ENCODE data around the gene PFDN6.
A peak's percentile ranks its signal among the peaks of the same experiment; 100 is the strongest.

DNA sequence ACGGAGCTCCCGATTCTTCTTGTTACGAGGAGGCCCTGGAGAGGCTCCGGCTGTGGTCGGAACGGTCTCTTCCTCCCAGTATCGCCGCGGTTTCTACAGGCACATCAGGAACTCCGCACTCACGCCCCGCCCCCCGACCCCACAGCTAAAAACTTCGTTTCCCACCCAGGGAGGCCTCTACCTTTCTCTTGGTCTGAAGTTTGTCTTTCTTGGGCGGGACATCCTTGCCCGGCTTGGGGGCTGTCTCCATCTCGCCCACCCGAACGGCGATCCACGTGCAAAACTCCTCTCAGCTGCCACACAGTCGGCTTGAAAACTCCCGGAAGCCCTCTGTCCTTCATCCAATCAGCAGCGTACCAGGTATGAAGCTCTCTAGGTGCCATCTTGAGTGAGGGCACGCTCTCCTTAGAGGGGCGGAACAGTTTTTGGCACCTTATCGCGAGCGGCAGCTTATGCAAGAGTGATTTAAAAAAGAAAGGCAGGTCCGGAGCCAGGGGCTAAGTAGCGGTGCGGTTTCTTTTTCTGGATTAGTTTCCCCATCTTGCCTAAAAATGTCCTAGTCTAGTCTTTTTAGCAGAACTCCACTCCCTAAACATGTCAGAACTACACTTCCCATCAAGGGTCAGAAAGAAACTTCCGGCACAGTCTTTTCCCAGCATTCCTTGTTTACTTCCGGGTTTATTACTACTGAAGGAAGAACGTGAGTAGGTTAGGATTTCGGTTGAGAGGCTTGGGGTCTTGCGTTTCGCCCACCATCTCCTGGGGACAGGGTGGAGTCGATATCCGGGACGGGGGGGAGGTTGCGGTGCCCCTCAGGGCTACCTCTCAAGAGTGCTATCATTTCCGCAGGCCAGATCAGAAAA lies at the start of gene PFDN6, which contains the start of gene WDR46:
- peak; percentile 86 to 88 for TF ChIP-seq EP300 (IDR thresholded peaks at IDR 0.05)
- TF ChIP-seq, protein P1, sequence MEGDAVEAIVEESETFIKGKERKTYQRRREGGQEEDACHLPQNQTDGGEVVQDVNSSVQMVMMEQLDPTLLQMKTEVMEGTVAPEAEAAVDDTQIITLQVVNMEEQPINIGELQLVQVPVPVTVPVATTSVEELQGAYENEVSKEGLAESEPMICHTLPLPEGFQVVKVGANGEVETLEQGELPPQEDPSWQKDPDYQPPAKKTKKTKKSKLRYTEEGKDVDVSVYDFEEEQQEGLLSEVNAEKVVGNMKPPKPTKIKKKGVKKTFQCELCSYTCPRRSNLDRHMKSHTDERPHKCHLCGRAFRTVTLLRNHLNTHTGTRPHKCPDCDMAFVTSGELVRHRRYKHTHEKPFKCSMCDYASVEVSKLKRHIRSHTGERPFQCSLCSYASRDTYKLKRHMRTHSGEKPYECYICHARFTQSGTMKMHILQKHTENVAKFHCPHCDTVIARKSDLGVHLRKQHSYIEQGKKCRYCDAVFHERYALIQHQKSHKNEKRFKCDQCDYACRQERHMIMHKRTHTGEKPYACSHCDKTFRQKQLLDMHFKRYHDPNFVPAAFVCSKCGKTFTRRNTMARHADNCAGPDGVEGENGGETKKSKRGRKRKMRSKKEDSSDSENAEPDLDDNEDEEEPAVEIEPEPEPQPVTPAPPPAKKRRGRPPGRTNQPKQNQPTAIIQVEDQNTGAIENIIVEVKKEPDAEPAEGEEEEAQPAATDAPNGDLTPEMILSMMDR (IDR thresholded peaks at IDR 0.05): no peak

Data from tibial nerve (tissue), 4 donors.